Activated T-cell treated with anti-CD3 and anti-CD28 coated beads, Interleukin-2, amount 50 U/mL, for 4 hours (primary cell): ENCODE data around the gene DNAJC1. TPM values are rescaled to one million over a fixed set of nuclear protein-coding genes. Genes with fewer than 3 reads are reported as not detected.
A peak's percentile ranks its signal among the peaks of the same experiment; 100 is the strongest.

ENCODE experiments used
- ATAC-seq, 2 donors: fragments of 200-7000 bp; cut with Tn5 transposase; one replicate each; pipeline ENCODE4 v1.10.0; 2021
- DNase-seq: peaks from one replicate; pipeline ENCODE4 v3.0.0-alpha.2; 2020
- H3K27me3 Mint-ChIP-seq: one replicate; pipeline ENCODE4 v1.8.0; 2021; ENCODE audit warnings: low read depth, mixed read lengths
- H3K36me3 Mint-ChIP-seq: one replicate; pipeline ENCODE4 v1.8.0; 2022; ENCODE audit warnings: mixed read lengths; ENCODE audit not compliant: insufficient read depth
- H3K4me1 Mint-ChIP-seq: one replicate; pipeline ENCODE4 v1.8.0; 2021; ENCODE audit warnings: low read depth, mixed read lengths
- H3K4me3 Mint-ChIP-seq: one replicate; pipeline ENCODE4 v1.8.0; 2021; ENCODE audit warnings: mild to moderate bottlenecking, moderate library complexity, mixed read lengths
- H3K9me3 Mint-ChIP-seq: one replicate; pipeline ENCODE4 v1.8.0; 2021; ENCODE audit warnings: mixed read lengths
- total RNA-seq, 3 donors: library from RNA; stranded (reverse); gene quantifications; one replicate each; pipeline ENCODE4 v1.2.1, GENCODE V29; 2021

The DNAJC1 gene
- total RNA-seq, 3 donors from 2014 or later: 12.9 to 21.6 (median 13.3) TPM

DNA sequence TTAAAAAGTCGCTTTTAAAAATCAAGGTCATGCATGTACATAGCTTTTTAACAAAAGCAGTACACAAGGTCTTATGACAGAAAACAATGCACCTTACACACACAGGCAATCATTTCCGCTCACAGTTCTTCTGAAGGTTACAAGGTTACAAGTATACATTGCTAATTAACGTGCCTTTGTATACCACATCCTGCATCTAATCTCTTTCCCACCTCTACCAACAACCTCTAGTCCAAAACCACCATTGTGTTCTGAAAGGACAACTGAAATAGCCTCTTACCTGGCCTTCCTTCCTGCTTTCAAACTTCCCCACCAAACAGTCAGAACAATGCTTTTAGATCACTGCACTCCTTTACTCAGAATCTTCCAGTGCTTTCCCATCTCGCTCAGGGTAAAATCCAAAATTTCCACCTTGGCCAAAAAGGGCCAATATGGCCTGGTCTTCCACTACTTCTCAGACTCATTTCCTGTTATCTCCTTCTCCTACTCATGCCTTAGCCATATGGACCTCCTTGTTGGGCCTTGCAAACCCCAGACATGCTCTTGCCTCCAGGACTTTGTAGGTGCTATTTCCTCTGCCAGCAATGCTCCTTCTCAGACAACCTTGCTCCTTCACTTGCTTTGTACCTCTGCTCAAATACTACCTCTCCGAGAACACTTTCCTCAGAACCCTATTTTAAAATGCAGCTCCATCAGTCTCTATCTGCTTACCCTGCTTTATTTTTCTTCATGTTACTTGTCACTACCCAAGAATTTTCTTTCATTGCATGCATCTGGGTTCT, 205.4 kb downstream of the DNAJC1 start:
- Mint-ChIP-seq H3K9me3 (peaks cover 4% of the 10 kb centered on the region), H3K27me3 (no peaks in the 10 kb centered on the region), H3K4me3 (no peak overlapping the region), H3K4me1 (peaks cover 16% of the 10 kb centered on the region), H3K36me3 (peaks cover 14% of the 10 kb centered on the region)
- DNase-seq (no peak), ATAC-seq (no peak)

DNA sequence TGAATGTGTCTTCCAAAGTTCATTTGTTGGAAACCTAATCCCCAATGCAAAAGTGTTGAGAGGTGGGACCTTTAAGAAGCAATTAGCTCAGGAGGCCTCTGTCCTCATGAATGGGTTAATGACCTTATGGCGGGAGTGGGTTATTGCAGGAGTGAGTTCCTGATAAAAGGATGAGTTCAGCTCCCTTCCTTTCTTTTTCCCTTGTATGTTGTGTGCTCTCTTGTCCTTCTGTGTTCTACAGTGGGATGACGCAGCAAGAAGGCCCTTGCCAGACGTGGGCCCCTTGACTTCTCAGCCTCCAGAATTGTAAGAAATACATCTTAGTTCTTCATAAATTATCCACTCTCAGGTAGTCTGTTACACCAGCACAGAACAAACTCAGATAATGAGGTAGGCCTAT, 206.0 kb downstream of the DNAJC1 start:
- H3K9me3 Mint-ChIP-seq: peaks cover 4% of the 10 kb centered on the region
- no peak overlapping the region for H3K4me3 Mint-ChIP-seq
- H3K27me3 Mint-ChIP-seq: no peaks in the 10 kb centered on the region
- H3K4me1 Mint-ChIP-seq: peaks cover 16% of the 10 kb centered on the region
- DNase-seq: no peak
- peaks cover 14% of the 10 kb centered on the region for H3K36me3 Mint-ChIP-seq
- ATAC-seq: no peak

DNA sequence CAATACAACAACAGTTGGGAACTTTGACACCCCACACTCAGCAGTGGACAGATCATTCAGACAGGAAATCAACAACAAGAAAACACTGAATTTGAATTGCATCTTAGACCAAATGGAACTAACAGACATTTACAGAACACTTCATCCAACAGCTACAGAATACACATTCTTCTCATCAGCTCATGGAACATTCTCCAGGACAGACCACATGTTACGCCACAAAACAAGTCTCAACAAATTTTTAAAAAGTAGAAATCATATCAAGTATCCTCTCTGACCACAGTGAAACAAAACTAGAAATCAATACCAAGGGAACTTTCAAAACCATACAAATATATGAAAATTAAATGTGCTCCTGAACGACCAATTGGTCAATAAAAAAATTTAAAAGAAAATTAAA, 212.3 kb downstream of the DNAJC1 start:
- Mint-ChIP-seq H3K36me3 (peaks cover 16% of the 10 kb centered on the region), H3K9me3 (peaks cover 13% of the 10 kb centered on the region), H3K4me3 (no peak overlapping the region), H3K27me3 (no peaks in the 10 kb centered on the region), H3K4me1 (peaks cover 3% of the 10 kb centered on the region)
- DNase-seq: no peak
- ATAC-seq: no peak

- H3K9me3 Mint-ChIP-seq: peaks cover 7% of the 10 kb centered on the region
- H3K4me1 Mint-ChIP-seq: peaks cover 15% of the 10 kb centered on the region
- DNase-seq (no peak), ATAC-seq (no peak)
- no peak overlapping the region for H3K4me3 Mint-ChIP-seq
- no peaks in the 10 kb centered on the region for H3K27me3 Mint-ChIP-seq
- H3K36me3 Mint-ChIP-seq: peaks cover 13% of the 10 kb centered on the region
Measured at GRCh38 chr10:21776883-21777282, 226.6 kb downstream of the DNAJC1 start.

DNA sequence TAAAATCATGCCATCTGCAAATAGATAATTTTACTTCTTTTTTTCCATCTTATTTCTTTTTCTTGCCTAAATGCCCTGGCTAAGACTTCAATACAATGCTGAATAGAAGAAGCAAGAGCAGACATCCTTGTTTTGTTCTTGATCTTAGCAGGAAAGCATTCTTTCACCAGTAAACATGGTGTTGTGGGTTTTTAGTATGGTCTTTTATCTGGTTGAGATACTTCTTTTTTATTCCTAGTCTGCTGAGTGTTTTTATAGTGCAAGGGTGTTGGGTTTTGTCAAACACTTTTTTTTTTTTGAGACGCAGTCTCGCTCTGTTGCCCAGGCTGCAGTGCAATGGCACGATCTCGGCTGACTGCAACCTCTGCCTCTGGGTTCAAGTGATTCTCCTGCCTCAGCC, 232.3 kb downstream of the DNAJC1 start:
- DNase-seq (no peak), ATAC-seq (no peak)
- peaks cover 2% of the 10 kb centered on the region for H3K36me3 Mint-ChIP-seq
- H3K4me3 Mint-ChIP-seq: no peak overlapping the region
- no peaks in the 10 kb centered on the region for H3K9me3 Mint-ChIP-seq
- H3K4me1 Mint-ChIP-seq: peaks cover 5% of the 10 kb centered on the region
- H3K27me3 Mint-ChIP-seq: no peaks in the 10 kb centered on the region

- Mint-ChIP-seq H3K9me3 (no peaks in the 10 kb centered on the region), H3K36me3 (peaks cover 4% of the 10 kb centered on the region), H3K4me1 (peaks cover 13% of the 10 kb centered on the region), H3K27me3 (no peaks in the 10 kb centered on the region), H3K4me3 (no peak overlapping the region)
- DNase-seq (no peak), ATAC-seq (no peak)
Measured at GRCh38 chr10:21769041-21769440, 234.5 kb downstream of the DNAJC1 start.

- Mint-ChIP-seq H3K4me3 (peak overlapping the region; percentile 17), H3K27me3 (no peaks in the 10 kb centered on the region), H3K36me3 (peaks cover 13% of the 10 kb centered on the region), H3K9me3 (no peaks in the 10 kb centered on the region), H3K4me1 (peaks cover 10% of the 10 kb centered on the region)
- ATAC-seq (no peak), DNase-seq (no peak)
Measured at GRCh38 chr10:21764466-21765189, 238.9 kb downstream of the DNAJC1 start.

GRCh38 chr10:21760332-21760731, 243.2 kb downstream of the DNAJC1 start:
- peaks cover 20% of the 10 kb centered on the region for H3K36me3 Mint-ChIP-seq
- no peak overlapping the region for H3K4me3 Mint-ChIP-seq
- no peak for ATAC-seq
- no peaks in the 10 kb centered on the region for H3K27me3 Mint-ChIP-seq
- peaks cover 10% of the 10 kb centered on the region for H3K4me1 Mint-ChIP-seq
- DNase-seq: no peak
- H3K9me3 Mint-ChIP-seq: no peaks in the 10 kb centered on the region

GRCh38 chr10:21759232-21759631, 244.3 kb downstream of the DNAJC1 start:
- H3K27me3 Mint-ChIP-seq: no peaks in the 10 kb centered on the region

DNA sequence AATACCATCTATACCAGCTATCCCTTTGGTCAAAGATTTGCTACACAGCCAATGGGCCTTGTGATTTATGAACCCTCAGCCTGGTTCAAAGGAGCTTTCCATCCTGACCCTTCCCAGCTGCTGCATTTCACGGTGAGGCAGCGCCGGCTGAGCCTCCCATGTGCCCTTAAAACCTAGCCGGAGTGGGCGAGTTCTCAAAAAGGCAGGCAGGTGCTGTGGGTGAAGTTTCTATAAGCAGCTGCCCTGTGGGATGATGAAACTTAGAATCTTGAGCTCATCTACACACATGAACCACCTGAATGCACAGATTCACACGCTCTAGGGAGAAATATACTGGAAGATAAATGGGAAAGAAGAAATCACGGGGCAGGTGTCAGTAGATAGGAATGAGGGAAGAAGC, 244.8 kb downstream of the DNAJC1 start:
- peaks cover 17% of the 10 kb centered on the region for H3K36me3 Mint-ChIP-seq
- H3K4me1 Mint-ChIP-seq: no peaks in the 10 kb centered on the region
- no peaks in the 10 kb centered on the region for H3K27me3 Mint-ChIP-seq
- no peak for DNase-seq
- no peak overlapping the region for H3K4me3 Mint-ChIP-seq
- no peak for ATAC-seq
- no peaks in the 10 kb centered on the region for H3K9me3 Mint-ChIP-seq

More at GRCh38 chr10:21759232-21759631, 244.3 kb downstream of the DNAJC1 start:
- DNase-seq: no peak
- Mint-ChIP-seq H3K36me3 (peaks cover 20% of the 10 kb centered on the region), H3K4me1 (peaks cover 4% of the 10 kb centered on the region), H3K9me3 (no peaks in the 10 kb centered on the region), H3K4me3 (no peak overlapping the region)
- ATAC-seq: no peak

DNA sequence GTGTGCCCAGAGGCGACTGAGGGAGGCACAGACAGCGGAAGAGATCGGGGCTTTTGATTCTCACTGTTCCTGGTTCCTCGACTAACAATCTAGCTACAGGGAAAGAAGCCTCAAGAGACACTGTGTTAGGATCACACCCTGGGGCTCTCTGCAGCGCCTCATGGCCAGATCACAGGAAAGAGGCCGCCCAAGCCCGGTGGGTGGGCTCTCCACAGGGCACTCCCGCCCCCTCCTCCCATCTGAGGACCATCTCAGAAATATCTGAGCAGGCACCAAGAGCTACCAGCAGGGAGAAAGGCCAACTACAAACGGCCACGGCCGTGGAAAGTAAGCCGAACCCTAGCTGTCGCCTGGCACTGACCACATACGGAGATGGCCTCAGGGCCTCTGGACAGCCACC, 245.3 kb downstream of the DNAJC1 start:
- DNase-seq (no peak), ATAC-seq (no peak)
- Mint-ChIP-seq H3K27me3 (no peaks in the 10 kb centered on the region), H3K36me3 (peaks cover 15% of the 10 kb centered on the region), H3K4me1 (no peaks in the 10 kb centered on the region), H3K4me3 (no peak overlapping the region), H3K9me3 (no peaks in the 10 kb centered on the region)

- ATAC-seq: no peak
- peaks cover 15% of the 10 kb centered on the region for H3K36me3 Mint-ChIP-seq
- no peaks in the 10 kb centered on the region for H3K9me3 Mint-ChIP-seq
- H3K4me3 Mint-ChIP-seq: no peak overlapping the region
- DNase-seq: no peak
- no peaks in the 10 kb centered on the region for H3K27me3 Mint-ChIP-seq
- H3K4me1 Mint-ChIP-seq: no peaks in the 10 kb centered on the region
Measured at GRCh38 chr10:21757185-21757901, 246.2 kb downstream of the DNAJC1 start.

DNA sequence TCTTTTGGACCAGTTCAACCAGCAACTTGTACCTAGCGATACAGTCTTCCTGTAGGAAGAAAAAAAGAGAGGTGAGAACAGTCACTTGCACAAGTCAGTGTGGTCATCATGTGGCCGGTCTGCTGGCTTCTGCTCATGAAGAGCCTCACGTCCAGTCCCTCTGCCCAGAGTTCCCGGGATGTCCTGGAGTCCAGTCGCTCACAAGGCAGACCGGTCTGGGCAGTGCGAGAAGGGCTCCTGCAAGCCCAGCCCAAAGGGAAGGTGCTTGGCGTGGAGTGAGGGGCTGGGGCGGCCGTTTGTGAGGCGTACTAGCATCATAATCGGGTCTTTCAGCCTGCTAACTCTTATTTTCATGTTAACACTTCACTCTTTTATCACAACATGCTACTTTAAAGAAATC, 246.8 kb downstream of the DNAJC1 start:
- Mint-ChIP-seq H3K27me3 (no peaks in the 10 kb centered on the region), H3K36me3 (peaks cover 15% of the 10 kb centered on the region), H3K9me3 (no peaks in the 10 kb centered on the region), H3K4me3 (no peak overlapping the region), H3K4me1 (no peaks in the 10 kb centered on the region)
- no peak for DNase-seq
- ATAC-seq: no peak

DNA sequence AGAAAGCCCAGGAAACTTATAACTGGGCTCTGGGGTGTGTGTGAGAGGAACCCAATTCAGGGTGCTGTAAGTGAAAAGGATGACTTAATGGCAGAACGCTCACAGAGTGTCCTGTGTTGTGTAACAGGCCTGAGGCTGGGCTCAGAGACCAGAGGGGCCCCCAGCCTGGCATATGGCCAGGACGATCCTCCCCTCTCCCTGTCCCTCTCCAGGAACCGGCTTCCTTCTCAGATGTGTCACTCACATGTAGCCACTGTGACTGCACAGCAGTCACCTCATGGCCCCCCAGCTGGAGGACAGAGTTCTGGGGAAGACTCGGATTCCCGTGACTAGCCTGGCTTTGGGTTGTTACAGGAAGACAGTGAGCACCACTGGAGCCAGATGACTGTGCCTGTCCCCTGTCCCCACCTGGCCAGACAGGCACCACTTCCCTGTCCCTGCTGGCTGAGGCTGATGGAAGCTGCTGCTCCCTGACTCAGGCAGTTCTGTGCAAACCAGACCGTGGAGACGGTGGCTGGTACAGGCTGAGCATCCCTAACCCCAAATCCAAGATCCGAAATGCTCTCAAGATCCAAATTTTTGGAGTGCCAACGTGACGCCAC, 249.0 kb downstream of the DNAJC1 start:
- DNase-seq (no peak), ATAC-seq (no peak)
- Mint-ChIP-seq H3K27me3 (no peaks in the 10 kb centered on the region), H3K36me3 (peaks cover 8% of the 10 kb centered on the region), H3K4me3 (no peak overlapping the region), H3K4me1 (no peaks in the 10 kb centered on the region), H3K9me3 (no peaks in the 10 kb centered on the region)
